GM23338 (cell line): Measurements from ENCODE around the gene SLC35F4. TPM values are rescaled to one million over a fixed set of nuclear protein-coding genes. Genes with fewer than 3 reads are reported as not detected.

Experiments
- ATAC-seq: fragments of 200-7000 bp; cut with Tn5 transposase; 3 replicates; pipeline ENCODE4 v1.9.1; 2020
- DNase-seq: peaks from one replicate; pipeline ENCODE4 v3.0.0-alpha.2; 2015; ENCODE audit warnings: low spot score
- H2AFZ ChIP-seq: fragments of 200-600 bp; sonication (generic); 2 replicates; pipeline ENCODE4 v1.8.0; 2016; ENCODE audit warnings: antibody characterized with exemption, mild to moderate bottlenecking, moderate library complexity
- H3F3A ChIP-seq: fragments of 200-600 bp; sonication (generic); replicated peaks from 2 replicates; pipeline ENCODE4 v1.8.0; 2017; ENCODE audit warnings: antibody characterized with exemption, mixed run types, low read depth
- H3K27ac ChIP-seq: fragments of 200-600 bp; sonication (generic); 2 replicates; pipeline ENCODE4 v1.6.1; 2016; ENCODE audit warnings: low read depth
- H3K27me3 ChIP-seq: fragments of 200-600 bp; sonication (generic); 2 replicates; pipeline ENCODE4 v1.8.0; 2016; ENCODE audit warnings: mild to moderate bottlenecking, mixed run types, moderate library complexity; ENCODE audit not compliant: insufficient read depth
- H3K36me3 ChIP-seq: fragments of 200-600 bp; sonication (generic); 2 replicates; pipeline ENCODE4 v1.8.0; 2016; ENCODE audit warnings: mild to moderate bottlenecking; ENCODE audit not compliant: insufficient read depth
- H3K4me1 ChIP-seq: fragments of 200-600 bp; sonication (generic); 2 replicates; pipeline ENCODE4 v1.8.0; 2016; ENCODE audit warnings: mild to moderate bottlenecking, moderate library complexity; ENCODE audit not compliant: insufficient read depth
- H3K4me2 ChIP-seq: fragments of 200-600 bp; sonication (generic); 2 replicates; pipeline ENCODE4 v1.7.1; 2017; ENCODE audit warnings: mixed run types
- H3K4me3 ChIP-seq: fragments of 200-600 bp; sonication (generic); 2 replicates; pipeline ENCODE4 v1.6.1; 2016; ENCODE audit warnings: mixed run types
- H3K79me2 ChIP-seq: fragments of 200-600 bp; sonication (generic); replicated peaks from 2 replicates; pipeline ENCODE4 v1.8.0; 2017; ENCODE audit warnings: mild to moderate bottlenecking; ENCODE audit not compliant: insufficient read depth
- H3K9me2 ChIP-seq: fragments of 200-600 bp; sonication (generic); 2 replicates; pipeline ENCODE4 v1.8.0; 2017; ENCODE audit not compliant: insufficient read depth
- H4K20me1 ChIP-seq: fragments of 200-600 bp; sonication (generic); replicated peaks from 2 replicates; pipeline ENCODE4 v1.8.0; 2017; ENCODE audit warnings: mild to moderate bottlenecking; ENCODE audit not compliant: insufficient read depth
- H3K27ac Mint-ChIP-seq: 2 replicates; pipeline ENCODE4 v1.8.0; 2020; ENCODE audit warnings: inconsistent platforms, mild to moderate bottlenecking, moderate library complexity, mixed read lengths
- H3K27me3 Mint-ChIP-seq: 3 replicates; pipeline ENCODE4 v1.8.0; 2022; ENCODE audit warnings: low read depth, mild to moderate bottlenecking, moderate library complexity, mixed read lengths, inconsistent platforms; ENCODE audit not compliant: insufficient read depth, poor library complexity
- H3K36me3 Mint-ChIP-seq: 3 replicates; pipeline ENCODE4 v1.8.0; 2021; ENCODE audit warnings: low read depth, mild to moderate bottlenecking, inconsistent platforms, moderate library complexity, mixed read lengths
- H3K4me1 Mint-ChIP-seq: 3 replicates; pipeline ENCODE4 v1.8.0; 2020; ENCODE audit warnings: mild to moderate bottlenecking, inconsistent platforms, mixed read lengths
- H3K4me3 Mint-ChIP-seq: 3 replicates; pipeline ENCODE4 v1.8.0; 2021; ENCODE audit warnings: moderate library complexity, mild to moderate bottlenecking, inconsistent platforms, mixed read lengths
- H3K9me3 Mint-ChIP-seq: 3 replicates; pipeline ENCODE4 v1.8.0; 2020; ENCODE audit warnings: moderate library complexity, mild to moderate bottlenecking, inconsistent platforms, mixed read lengths
- CREB1 ChIP-seq: fragments of 250-450 bp; sonication (Bioruptor Pico); IDR thresholded peaks from 2 replicates; pipeline ENCODE4 v1.5.0; 2020; ENCODE audit warnings: low read depth, mild to moderate bottlenecking, moderate library complexity
- POLR2AphosphoS5 ChIP-seq: IDR thresholded peaks from 2 replicates; pipeline ENCODE4 v1.6.1; 2016; ENCODE audit warnings: antibody characterized with exemption, low read depth
- STAT1 ChIP-seq: IDR thresholded peaks from one replicate; pipeline ENCODE4 v1.6.1; 2016; ENCODE audit warnings: antibody characterized with exemption; ENCODE audit not compliant: unreplicated experiment
- polyA plus RNA-seq: library from polyadenylated mRNA; unstranded; fragments of >200 nt; fragmentation: Nextera tagmentation; extraction: Ambion mirVana; gene quantifications from 2 replicates; pipeline ENCODE4 v1.2.1, GENCODE V29; 2016
- total RNA-seq: library from RNA; depleted of rRNA; stranded (reverse); fragments of >200 nt; shearing (Covaris generic); gene quantifications from 2 replicates; pipeline ENCODE4 v1.2.3, GENCODE V29; 2014
- TF ChIP-seq, protein P1 (sequence below): fragments of 250-450 bp; sonication (Bioruptor Pico); IDR thresholded peaks from 2 replicates; pipeline ENCODE4 v1.5.0; 2020; ENCODE audit warnings: mild to moderate bottlenecking, moderate library complexity
- TF ChIP-seq, protein P2 (sequence below): IDR thresholded peaks from one replicate; pipeline ENCODE4 v1.6.1; 2018; ENCODE audit warnings: antibody characterized with exemption; ENCODE audit not compliant: unreplicated experiment

SLC35F4 gene
- total and polyA plus RNA-seq, 2 experiments from 2014 or later: 0.10 TPM; not detected in 1

DNA sequence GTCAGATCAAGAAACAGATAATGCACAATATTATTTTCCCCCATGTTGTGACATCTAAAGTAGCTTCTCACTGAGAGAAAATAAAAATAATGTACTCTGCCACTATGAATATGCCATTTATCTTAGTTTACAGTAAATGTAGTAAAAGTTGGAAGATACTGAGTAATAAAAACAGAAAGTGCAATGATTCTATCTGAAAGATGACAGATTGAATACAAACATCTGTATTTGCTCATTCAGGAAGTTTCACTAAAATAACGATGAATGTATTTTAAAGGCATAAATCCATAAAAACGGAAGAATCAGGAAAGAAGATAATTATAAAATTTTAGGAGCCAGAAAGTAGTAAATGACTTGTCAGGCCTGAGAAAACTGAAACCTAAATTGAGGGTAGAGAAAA lies 18.2 kb downstream of the SLC35F4 start:
- no peaks in the 10 kb centered on the region for H3K9me2 ChIP-seq
- no peak overlapping the region for H3K4me3 ChIP-seq
- H3K27me3 ChIP-seq: no peaks in the 10 kb centered on the region
- H3K36me3 Mint-ChIP-seq: no peaks in the 10 kb centered on the region
- H3K4me1 ChIP-seq: no peaks in the 10 kb centered on the region
- no peak overlapping the region for H2AFZ ChIP-seq
- no peaks in the 10 kb centered on the region for H3K27me3 Mint-ChIP-seq
- ATAC-seq (no peak), DNase-seq (no peak)
- H3K4me1 Mint-ChIP-seq: peaks cover 5% of the 10 kb centered on the region; the same call in 2 of the 3 replicates
- H3F3A ChIP-seq: no peaks in the 10 kb centered on the region
- TF ChIP-seq CREB1 (CRISPR knock-in tag) (no peak), POLR2AphosphoS5 (no peak), STAT1 (no peak)
- TF ChIP-seq, protein P1, sequence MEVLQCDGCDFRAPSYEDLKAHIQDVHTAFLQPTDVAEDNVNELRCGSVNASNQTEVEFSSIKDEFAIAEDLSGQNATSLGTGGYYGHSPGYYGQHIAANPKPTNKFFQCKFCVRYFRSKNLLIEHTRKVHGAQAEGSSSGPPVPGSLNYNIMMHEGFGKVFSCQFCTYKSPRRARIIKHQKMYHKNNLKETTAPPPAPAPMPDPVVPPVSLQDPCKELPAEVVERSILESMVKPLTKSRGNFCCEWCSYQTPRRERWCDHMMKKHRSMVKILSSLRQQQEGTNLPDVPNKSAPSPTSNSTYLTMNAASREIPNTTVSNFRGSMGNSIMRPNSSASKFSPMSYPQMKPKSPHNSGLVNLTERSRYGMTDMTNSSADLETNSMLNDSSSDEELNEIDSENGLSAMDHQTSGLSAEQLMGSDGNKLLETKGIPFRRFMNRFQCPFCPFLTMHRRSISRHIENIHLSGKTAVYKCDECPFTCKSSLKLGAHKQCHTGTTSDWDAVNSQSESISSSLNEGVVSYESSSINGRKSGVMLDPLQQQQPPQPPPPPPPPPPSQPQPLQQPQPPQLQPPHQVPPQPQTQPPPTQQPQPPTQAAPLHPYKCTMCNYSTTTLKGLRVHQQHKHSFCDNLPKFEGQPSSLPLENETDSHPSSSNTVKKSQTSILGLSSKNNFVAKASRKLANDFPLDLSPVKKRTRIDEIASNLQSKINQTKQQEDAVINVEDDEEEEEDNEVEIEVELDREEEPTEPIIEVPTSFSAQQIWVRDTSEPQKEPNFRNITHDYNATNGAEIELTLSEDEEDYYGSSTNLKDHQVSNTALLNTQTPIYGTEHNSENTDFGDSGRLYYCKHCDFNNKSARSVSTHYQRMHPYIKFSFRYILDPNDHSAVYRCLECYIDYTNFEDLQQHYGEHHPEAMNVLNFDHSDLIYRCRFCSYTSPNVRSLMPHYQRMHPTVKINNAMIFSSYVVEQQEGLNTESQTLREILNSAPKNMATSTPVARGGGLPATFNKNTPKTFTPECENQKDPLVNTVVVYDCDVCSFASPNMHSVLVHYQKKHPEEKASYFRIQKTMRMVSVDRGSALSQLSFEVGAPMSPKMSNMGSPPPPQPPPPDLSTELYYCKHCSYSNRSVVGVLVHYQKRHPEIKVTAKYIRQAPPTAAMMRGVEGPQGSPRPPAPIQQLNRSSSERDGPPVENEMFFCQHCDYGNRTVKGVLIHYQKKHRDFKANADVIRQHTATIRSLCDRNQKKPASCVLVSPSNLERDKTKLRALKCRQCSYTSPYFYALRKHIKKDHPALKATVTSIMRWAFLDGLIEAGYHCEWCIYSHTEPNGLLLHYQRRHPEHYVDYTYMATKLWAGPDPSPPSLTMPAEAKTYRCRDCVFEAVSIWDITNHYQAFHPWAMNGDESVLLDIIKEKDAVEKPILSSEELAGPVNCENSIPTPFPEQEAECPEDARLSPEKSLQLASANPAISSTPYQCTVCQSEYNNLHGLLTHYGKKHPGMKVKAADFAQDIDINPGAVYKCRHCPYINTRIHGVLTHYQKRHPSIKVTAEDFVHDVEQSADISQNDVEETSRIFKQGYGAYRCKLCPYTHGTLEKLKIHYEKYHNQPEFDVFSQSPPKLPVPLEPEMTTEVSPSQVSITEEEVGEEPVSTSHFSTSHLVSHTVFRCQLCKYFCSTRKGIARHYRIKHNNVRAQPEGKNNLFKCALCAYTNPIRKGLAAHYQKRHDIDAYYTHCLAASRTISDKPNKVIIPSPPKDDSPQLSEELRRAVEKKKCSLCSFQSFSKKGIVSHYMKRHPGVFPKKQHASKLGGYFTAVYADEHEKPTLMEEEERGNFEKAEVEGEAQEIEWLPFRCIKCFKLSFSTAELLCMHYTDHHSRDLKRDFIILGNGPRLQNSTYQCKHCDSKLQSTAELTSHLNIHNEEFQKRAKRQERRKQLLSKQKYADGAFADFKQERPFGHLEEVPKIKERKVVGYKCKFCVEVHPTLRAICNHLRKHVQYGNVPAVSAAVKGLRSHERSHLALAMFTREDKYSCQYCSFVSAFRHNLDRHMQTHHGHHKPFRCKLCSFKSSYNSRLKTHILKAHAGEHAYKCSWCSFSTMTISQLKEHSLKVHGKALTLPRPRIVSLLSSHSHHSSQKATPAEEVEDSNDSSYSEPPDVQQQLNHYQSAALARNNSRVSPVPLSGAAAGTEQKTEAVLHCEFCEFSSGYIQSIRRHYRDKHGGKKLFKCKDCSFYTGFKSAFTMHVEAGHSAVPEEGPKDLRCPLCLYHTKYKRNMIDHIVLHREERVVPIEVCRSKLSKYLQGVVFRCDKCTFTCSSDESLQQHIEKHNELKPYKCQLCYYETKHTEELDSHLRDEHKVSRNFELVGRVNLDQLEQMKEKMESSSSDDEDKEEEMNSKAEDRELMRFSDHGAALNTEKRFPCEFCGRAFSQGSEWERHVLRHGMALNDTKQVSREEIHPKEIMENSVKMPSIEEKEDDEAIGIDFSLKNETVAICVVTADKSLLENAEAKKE: no peak
- TF ChIP-seq, protein P2, sequence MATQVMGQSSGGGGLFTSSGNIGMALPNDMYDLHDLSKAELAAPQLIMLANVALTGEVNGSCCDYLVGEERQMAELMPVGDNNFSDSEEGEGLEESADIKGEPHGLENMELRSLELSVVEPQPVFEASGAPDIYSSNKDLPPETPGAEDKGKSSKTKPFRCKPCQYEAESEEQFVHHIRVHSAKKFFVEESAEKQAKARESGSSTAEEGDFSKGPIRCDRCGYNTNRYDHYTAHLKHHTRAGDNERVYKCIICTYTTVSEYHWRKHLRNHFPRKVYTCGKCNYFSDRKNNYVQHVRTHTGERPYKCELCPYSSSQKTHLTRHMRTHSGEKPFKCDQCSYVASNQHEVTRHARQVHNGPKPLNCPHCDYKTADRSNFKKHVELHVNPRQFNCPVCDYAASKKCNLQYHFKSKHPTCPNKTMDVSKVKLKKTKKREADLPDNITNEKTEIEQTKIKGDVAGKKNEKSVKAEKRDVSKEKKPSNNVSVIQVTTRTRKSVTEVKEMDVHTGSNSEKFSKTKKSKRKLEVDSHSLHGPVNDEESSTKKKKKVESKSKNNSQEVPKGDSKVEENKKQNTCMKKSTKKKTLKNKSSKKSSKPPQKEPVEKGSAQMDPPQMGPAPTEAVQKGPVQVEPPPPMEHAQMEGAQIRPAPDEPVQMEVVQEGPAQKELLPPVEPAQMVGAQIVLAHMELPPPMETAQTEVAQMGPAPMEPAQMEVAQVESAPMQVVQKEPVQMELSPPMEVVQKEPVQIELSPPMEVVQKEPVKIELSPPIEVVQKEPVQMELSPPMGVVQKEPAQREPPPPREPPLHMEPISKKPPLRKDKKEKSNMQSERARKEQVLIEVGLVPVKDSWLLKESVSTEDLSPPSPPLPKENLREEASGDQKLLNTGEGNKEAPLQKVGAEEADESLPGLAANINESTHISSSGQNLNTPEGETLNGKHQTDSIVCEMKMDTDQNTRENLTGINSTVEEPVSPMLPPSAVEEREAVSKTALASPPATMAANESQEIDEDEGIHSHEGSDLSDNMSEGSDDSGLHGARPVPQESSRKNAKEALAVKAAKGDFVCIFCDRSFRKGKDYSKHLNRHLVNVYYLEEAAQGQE: no peak
- H4K20me1 ChIP-seq: no peaks in the 10 kb centered on the region
- no peaks in the 10 kb centered on the region for H3K36me3 ChIP-seq
- H3K9me3 Mint-ChIP-seq: no peaks in the 10 kb centered on the region
- H3K27ac ChIP-seq: no peak overlapping the region
- H3K4me3 Mint-ChIP-seq: no peak overlapping the region
- no peak overlapping the region for H3K4me2 ChIP-seq
- H3K27ac Mint-ChIP-seq: no peak overlapping the region
- no peaks in the 10 kb centered on the region for H3K79me2 ChIP-seq
